ENCODE measurements around the gene USP40.

The USP40 gene

DNA sequence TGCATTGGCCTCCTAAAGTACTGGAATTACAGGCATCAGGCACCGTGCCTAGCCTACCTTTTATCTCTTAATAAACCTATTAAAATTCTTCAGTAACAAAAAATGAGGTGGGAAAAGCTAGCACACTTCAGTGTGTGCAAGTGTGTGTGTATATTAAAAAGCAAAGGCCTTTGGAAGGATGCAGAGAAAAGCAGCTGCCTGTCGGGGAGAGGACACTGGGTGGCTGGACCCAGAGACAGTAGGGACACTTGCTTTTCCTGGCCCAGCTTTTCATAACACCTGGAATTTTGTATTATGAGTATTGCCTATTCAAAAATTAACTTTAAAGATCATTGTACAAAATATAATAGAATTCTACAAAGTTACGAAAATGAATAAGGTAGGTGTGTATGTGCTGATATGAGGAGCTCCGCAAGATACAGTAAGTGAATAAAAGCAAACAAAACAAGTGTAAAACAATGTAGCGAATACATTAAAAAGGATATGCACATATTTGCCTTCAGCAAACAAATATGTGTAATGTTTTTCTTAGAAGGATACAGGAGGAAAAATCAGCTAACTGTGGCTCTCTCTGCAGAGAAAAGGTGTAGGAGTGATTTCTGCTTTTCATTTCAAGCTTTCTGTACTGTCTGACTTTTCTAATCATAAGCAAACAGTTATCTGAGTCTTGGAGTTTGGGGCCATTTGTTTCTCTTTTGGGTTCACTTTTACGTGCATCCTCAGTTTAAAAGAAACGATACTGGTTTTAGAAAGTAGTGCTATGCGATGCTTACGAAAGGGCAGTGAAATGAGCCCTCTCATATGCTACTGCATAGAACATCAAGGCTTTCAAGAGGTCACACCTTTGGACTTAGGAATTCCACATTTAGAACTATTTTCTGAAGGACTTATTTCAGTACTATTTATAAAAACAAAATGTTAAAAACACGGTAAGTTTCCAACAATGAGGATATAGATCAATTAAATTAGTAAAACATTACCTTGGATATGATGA is 70.8 kb downstream of the USP40 start:
- FAIRE-seq: peak; percentile 55

DNA sequence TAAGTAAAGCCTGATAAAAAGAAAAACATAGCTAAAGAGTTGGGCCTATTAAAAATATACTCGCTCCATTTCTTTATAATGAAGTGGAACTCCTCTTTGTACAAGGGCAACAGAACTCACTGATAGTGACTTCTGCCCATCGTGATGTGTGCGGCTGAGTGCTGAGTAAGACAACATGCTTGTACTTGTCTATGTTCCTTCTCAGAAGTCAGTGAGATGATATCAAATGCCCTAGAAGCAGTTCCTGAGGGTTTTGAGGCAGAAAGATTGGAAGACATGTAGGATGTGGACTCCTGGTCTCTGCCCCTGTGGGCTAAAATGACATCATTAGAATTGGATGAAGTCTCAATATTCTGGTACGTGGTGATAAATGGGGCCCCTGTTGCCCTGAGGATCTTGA is 73.8 kb downstream of the USP40 start:
- no peak for FAIRE-seq

DNA sequence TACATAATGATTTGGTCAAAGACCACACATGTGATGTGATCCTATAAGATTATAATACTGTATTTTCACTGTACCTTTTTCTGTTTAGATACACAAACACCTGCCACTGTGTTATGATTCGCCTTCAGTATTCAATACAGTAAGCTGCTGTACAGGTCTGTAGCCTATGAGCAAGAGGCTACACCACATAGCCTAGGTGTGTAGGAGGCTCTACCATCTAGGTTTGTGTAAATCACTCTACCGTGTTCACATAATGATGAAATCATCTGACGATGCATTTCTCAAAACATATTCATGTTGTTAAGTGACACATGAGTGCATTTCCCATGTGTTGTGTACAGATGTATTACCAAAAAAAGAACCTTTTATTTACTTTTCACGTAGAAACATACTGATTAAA is 74.5 kb downstream of the USP40 start:
- no peak for FAIRE-seq

DNA sequence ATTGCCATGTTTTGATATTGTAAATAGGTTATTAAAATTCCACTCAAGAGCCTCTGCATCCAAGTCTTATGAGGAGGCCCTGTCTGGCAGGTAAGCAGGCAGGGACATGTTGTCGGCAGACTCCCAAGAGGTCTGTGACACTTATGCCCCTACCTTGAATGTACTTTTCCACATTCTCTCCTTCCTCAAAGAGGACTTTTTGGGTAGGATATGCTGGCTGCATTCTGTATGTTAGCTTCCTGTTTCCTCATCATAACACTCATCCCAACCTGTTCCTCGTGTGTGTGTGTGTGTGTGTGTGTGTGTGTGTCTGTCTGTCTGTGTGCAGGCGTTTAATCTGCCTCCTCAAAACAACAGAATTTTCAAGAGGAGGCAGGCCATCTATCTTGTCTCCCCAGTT is 75.3 kb downstream of the USP40 start:
- FAIRE-seq: no peak

DNA sequence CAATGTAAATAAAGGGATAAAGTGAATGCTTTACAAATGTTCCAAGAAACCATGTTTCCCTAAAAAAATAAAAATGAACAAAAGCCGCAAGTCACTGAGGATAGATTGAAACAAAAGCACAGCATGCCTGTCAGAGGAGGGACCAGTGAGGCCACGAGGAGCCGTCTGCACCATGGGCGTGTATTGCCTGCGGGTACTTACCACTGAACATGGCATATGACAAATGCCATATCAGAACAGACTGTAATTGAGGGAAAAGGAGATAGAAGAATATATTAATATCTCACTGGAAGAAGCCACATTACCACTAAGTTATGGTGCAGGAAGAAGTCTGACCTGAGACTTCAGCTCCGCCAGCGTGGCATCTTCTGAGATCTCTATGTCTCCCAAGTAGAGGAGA is 75.8 kb downstream of the USP40 start:
- FAIRE-seq: no peak

DNA sequence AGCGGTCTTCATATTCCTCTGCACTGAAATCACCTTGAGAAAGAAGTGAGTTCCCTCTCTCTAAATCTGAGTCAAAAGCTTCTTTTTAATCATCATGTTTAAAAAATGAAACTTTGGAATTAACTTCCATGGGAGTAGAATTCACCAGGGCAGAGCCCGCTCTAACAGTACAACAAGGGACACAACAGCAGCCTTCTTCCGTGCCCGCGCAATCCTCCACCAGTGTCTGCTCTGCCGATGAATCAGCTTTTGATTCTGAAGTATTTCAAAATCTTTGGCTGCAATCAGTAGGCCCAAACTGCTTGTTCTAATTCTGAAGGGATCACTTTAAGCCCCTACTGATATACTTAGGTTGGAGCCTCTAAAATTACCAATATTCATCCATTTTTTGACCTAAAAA is 76.9 kb downstream of the USP40 start:
- no peak for FAIRE-seq

DNA sequence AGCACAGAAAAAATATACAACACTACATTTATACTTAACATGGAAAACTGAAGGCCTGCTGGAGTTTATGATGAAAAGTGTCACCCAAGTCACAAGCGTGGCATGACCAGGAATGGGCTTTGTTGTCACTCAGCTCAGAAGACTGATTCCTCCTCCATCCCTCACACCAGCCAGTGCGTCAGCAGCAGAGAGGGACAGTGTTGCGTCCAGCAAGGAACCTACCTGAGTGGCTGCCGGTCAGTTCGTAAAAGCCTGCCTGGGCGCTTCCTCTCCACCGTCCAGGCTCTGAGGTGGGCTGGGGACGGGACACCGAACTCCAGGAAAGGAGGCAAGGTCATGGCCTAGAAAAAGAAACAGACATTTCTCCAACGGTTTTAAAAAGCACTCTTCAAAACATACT is 77.4 kb downstream of the USP40 start:
- FAIRE-seq: no peak

DNA sequence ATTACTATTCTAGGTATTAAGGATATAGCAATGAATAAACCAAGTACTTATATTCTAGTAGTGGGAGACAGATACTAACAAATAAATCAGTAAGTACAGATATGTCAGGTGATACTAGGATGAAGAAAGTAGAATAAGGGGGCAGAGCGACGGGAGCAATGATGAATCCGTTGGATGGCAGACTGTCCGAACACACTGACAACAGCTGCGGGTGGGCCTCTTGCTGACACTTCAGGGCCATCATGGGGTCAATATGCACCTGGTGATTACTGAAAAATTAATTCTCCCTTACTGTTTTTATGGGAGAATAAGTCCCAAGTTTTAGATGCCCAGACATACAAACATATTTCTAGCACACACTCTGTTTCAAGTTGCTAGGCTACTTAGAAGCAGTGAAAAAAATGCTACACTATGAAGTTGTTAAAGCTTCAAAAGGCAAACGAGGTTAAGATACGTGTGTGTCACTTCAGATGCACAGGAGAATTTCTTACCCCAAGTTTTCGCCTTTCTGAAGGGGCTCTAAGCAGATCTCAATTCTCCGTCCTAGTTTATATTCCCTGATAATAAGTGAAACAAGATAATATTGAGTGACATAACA is 78.7 kb downstream of the USP40 start:
- no peak for FAIRE-seq

DNA sequence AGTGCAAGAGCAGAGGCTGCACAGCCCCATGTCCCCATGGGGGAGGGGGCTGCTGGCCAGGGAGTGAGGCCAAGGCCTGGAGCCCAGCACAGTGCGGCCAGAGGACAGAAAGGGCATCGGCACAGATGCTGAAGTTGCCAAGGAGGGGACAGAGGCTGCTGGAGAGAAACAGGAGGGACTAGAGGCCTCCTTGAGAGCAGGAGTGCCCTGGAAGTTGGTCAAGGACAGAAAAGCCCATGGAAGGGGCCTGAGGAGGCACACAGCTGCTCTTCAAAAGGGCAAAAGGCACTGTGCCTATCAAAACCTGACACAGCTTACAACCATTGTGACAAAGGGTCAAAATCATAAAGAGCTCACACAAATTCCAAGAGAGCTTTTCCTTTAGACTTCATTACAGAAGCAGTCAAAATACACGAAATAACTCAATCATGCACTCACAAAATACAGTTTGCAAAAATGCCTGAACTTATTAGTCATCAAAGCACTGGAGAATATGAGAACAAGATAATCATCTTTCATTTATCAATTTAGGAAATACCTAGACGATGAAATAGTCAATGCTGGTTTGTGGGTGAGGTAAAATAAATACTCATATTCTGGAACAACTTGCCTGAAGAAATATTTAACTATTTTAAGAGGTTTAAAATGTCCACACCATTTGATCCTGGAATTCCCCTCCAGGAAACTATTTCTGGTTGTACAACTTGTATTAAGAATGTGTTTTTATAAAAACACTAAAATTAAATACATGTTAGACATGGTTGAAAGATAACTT is 79.6 kb downstream of the USP40 start:
- no peak for FAIRE-seq

DNA sequence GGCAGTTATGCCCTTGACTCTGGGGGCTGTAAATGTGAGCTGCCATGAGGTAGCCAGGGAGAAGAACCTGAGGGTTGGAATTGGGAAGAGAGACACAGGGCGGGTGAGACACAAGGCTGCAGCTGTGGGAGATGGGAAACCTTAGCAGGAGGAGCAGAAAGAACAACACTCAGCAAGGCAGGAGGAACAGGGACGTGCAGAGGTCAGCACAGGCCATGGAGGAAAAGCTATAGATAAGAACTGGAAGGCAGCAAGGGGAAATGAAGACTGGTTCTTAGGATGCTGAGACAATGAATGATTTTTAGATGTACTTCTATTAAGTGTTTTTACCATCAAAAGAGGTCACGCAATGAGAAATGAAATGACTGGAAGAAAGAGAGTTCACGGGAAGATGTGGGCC is 80.2 kb downstream of the USP40 start:
- FAIRE-seq: no peak

DNA sequence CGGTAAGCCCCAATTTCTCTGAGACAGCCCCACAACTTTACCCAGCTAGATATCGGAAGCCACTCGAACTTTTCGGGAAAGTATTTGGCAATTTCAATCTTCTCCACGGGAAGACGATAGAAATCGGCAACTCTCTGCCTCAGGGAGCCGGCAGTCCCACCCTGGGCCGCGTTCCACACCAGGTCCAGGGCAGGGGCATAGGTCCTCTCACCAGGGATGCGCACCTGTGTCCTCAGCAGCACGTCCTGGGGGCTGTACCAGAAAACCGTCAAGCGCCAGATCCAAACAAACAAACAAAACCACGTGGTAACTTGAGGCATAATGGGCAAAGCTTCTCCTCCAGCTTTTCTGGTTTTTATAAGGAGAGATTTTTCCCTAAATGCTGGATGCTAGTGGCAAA is 80.9 kb downstream of the USP40 start:
- FAIRE-seq: no peak

DNA sequence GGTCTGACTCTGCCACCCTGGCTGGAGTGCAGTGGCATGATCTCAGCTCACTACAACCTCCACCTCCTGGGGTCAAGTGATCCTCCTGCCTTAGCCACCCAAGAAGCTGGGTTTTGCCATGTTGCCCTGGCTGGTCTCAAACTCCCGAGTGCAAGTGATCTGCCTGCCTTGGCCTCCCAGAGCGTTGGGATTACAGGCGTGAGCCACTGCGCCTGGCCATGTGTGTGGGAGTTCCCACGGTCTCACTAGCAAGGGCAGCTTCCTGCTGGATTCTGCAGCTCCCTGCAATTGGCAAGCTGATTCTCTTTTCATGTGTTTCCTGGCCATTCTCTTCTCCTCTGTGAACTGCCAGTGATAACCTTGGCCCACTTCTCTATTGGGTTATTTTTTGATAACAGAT is 84.0 kb downstream of the USP40 start:
- FAIRE-seq: no peak

DNA sequence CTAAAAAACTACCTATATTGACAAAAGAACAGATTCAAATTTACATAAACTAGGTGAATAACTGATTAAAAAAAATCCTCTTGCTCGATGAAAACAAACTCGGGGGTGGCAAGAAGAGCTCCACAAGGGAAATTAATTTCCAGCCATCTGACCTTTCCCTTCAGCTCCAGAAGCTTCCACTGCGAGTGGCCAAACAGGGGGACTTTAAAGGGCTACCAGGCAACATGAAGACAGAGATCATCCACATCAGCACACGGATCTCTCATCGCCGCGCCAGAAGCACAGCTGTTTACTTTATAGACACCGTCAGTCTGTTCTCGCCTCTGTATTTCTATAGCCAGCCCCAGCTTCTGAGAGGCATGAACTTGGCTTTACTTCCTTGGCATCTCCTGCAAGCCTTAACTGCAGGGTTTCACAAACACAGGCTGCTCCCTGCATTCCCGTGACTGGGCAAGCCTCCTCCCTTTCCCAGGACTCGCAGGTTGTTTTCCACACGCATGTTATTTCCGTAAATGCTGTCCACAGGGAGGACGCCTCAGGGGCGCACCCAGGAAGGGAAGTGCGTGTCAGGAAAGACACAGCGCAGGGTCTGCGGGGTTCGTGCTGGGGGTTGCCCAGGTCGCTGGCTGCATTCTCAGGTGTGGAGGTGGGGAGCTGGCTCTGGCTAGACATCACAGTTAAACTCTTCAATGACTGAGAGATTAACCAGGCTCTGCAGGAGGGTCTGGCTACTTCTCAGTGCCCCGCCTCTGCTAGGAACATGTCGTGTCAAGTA is 85.0 kb downstream of the USP40 start:
- no peak for FAIRE-seq

DNA sequence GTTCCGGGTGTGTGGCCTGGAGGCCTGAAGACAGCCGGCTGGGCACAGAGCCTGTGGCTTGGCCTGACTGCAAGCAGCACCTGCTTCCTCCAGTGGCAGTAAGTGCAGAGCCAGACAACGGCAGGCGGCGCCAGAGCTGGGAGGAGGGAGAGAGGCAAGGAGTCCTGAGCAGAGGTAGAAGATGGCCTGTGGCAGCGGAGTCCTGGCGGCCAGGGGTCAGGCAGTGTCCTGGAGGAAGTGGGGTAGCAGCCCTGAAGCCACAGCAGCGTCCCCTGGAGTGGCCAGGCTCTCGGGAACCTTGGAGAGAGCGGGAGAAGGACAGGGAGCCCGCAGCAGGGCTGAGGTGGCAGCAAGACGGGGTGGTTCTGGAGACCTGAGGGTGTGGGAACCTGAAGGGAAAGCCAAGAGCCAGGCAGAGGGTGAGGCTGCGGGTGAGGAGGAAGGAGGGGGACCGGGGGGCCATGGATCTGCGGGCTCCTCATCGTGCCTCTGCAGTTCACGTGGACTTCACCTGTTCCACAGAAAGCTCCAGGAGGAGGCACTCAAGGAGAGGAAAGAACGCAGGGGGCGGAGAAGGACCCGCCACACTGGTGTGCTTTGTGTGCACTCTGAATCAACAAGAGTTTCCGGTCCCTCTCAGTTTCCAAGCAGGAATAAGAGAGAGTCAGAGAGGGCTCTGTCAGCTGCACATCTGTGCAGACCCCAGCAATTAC is 85.9 kb downstream of the USP40 start:
- no peak for FAIRE-seq

DNA sequence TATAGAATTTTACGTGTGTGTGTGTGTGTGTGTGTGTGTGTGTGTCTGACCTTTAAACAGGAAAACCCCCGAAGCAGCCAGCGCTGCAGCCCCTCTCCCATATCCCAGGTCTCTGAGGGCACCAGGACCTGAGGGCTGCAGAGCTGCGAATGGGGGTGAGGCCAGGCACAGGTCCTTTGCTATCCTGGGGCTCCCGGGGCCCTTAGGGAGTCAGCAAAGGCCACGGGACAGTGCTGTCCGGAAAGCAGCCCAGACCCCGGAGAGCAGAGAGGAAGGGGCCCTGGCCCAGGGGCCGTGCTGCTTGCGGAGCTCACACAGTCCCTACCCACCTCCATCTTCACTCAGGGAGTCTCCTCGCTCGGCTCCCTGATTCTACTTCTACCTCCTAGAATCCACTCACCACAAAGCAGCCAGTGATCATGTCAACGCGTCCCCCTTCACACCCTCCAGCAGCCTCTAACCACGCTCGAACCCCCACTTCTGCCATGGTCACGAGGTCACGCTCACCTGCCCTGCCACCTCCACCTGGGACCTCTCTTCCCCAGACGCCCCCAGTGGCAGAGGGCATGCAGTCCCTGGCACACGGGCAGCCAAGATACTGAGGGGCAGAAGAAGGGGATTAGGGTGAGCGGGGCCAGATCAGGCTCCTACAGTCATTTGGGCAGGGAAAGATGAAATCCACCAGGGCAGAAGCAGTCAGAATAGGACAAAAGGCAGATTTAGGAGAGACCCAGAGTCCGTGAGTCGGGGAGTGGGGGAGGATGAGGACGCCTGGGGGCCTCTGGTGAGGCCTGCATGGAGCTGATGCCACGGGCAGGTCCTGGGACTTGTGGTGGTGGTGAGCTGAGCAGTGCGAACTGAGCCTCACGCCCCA is 86.7 kb downstream of the USP40 start:
- FAIRE-seq: no peak

DNA sequence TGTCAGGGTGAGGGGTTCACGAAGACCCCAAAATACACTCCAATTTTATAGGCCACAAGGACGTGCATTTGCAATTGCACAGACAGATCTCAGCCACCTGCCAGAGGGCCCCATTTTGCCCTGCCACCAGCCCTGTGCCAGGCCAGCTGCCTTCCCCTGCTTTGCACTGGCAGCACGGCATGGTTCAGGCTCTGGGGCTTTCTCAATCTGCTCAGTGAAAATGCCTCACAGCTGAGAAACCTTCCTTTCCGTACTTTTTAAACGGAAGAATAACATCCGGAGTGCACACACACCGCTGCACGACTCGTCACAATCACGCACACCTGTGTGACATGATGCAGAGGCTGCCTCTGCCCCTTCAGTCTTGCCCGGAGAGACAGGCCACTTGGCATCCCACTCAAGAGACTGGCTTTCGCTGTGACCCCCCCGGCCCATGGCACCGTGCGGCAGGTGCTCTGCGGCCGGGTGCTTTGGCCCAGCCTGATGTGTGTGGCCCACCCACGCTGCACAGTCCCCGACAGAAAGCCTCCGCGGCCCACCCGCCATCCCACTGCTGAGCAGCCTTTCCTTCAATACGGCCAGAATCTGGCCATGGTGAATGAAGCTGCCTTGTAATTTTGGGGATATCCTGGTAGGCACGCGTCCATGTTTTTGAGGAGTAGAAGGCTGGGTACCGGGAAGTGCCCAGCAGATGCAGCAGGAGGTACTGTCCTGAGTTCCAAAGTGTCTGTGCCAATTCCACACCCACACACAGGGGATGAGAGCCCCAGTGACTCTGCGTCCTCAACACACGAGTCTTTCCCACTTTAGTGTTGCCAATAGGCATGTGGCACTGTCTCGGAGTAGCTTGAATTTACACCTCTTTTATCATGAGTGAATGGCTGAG is 88.8 kb downstream of the USP40 start:
- no peak for FAIRE-seq

DNA sequence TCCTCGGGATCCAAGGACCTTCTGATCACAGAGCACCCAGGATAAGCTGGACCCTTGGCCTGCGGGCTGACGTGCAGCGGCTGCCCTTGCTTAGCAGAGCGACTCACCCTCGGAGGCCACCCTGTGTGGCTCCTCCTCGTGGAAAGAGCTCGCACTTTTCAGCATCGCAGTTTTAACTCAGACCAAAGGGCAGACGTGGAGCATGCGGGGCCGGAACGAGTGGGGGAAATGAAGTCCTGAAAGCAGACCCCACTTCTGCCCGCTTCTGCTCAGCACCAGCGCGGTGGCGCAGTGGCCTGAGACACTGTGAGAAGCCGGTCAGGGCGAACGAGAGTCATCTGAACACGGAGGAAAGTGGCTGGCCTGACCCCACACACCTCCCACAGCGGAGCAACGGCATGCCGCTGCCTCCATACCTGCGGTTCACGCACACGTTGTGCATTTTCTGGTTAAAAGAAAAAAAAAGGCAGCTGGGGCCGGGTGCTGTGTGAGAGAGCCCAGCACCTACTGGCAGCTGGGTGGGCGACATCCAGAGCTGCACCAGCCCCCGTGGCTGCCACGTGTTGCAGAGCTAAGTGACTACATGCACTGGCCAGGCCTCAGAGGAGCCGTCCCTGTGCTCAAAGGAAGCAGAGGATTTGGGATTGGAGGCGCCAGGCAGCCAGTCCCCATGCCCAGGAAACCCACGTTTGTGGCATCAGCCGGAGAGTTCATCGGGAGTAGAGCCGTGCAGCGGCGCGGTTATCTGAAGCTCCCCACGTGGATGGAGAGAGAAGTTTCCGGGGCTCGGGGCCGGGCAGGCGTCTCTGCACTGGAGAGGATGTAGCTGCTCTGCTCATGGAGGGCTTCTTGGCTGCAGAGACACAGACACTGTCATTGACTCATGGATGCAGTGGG is 89.7 kb downstream of the USP40 start:
- no peak for FAIRE-seq

DNA sequence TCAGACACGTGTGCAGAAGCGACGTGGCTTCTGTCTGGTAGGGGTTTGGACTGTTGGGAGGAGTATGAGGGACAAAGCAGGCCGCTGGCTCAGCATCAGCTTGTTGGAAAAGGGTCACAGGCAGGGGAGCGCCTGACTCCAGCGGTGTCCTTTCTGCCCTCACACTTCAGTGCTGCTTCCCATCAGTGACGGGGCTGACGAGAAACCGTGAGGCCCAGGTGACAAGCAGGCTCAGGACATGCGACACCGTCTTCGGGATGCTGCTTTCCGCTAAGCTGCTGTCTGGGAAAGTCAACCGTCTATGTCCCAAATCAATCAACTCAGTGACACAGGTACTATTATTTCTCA is 90.5 kb downstream of the USP40 start:
- FAIRE-seq: no peak

All from colon (tissue), 2 donors.